Kidney glomerular epithelial cell (primary cell): ENCODE measurements around the gene AGPAT4.

Source experiments
- DNase-seq: peaks from one replicate; lab custom pipeline; 2025; lab: John Stamatoyannopoulos, UW

Gene AGPAT4

GRCh38 chr6:161166176-161166575 is 107.7 kb downstream of the AGPAT4 start:
- no peak for DNase-seq

- no peak for DNase-seq
These were observed 109.7 kb downstream of the AGPAT4 start for GRCh38 chr6:161164182-161164625.

GRCh38 chr6:161163466-161164181 is 110.2 kb downstream of the AGPAT4 start:
- DNase-seq, result no peak

- DNase-seq, result no peak
These were observed 111.1 kb downstream of the AGPAT4 start for GRCh38 chr6:161162722-161163121.

GRCh38 chr6:161161889-161162624 is 111.8 kb downstream of the AGPAT4 start:
- no peak for DNase-seq

GRCh38 chr6:161161121-161161520 is 112.7 kb downstream of the AGPAT4 start:
- no peak for DNase-seq

GRCh38 chr6:161154796-161155335 is 119.0 kb downstream of the AGPAT4 start:
- no peak for DNase-seq

- no peak for DNase-seq
These were observed 120.1 kb downstream of the AGPAT4 start for GRCh38 chr6:161153725-161154124.

- no peak for DNase-seq
These were observed 120.8 kb downstream of the AGPAT4 start for GRCh38 chr6:161152907-161153662.

GRCh38 chr6:161152527-161152862 is 121.4 kb downstream of the AGPAT4 start:
- DNase-seq, result no peak

GRCh38 chr6:161151660-161152526 is 122.0 kb downstream of the AGPAT4 start:
- DNase-seq, result no peak

- no peak for DNase-seq
These were observed 122.7 kb downstream of the AGPAT4 start for GRCh38 chr6:161151059-161151645.

- DNase-seq, result no peak
These were observed 123.3 kb downstream of the AGPAT4 start for GRCh38 chr6:161150566-161150965.

GRCh38 chr6:161150136-161150535 is 123.7 kb downstream of the AGPAT4 start:
- no peak for DNase-seq

- no peak for DNase-seq
These were observed 130.0 kb downstream of the AGPAT4 start for GRCh38 chr6:161143663-161144430.

- DNase-seq, result no peak
These were observed 130.9 kb downstream of the AGPAT4 start for GRCh38 chr6:161142957-161143296.

- DNase-seq, result no peak
These were observed 132.7 kb downstream of the AGPAT4 start for GRCh38 chr6:161141173-161141572.

GRCh38 chr6:161140554-161140875 is 133.3 kb downstream of the AGPAT4 start:
- DNase-seq, result no peak

GRCh38 chr6:161139766-161140553 is 133.9 kb downstream of the AGPAT4 start:
- peak; percentile 42 for DNase-seq

- DNase-seq, result no peak
These were observed 134.5 kb downstream of the AGPAT4 start for GRCh38 chr6:161139304-161139765.
